GM12878 (cell line): Measurements from ENCODE around the gene PPP1R9B. TPM values are rescaled to one million over a fixed set of nuclear protein-coding genes. Genes with fewer than 3 reads are reported as not detected.

Experiments
- ATAC-seq: fragments of 200-7000 bp; cut with Tn5 transposase; 3 replicates; pipeline ENCODE4 v1.9.1; 2020; ENCODE audit warnings: mild to moderate bottlenecking, moderate library complexity
- BruUV-seq: library from RNA; stranded (reverse); fragments of 400-500 nt; replicated peaks from 2 replicates; lab custom pipeline; 2021; lab: Mats Ljungman, UMichigan
- CTCF ChIA-PET: fragments of 300-600 bp; sonication (Branson Sonifier 250); formaldehyde crosslinking; extraction: SDS; loops from one replicate; lab custom pipeline; 2021; ENCODE audit warnings: inconsistent platforms; lab: Yijun Ruan, JAX
- POLR2A ChIA-PET: fragments of 350-600 bp; formaldehyde crosslinking; extraction: SDS; loops from one replicate; lab custom pipeline; 2021; ENCODE audit warnings: inconsistent platforms; lab: Charles Lee
- RAD21 ChIA-PET: fragments of 300-600 bp; sonication (Branson Sonifier 250); formaldehyde crosslinking; loops from one replicate; lab custom pipeline; 2023; ENCODE audit warnings: antibody characterized with exemption; ENCODE audit not compliant: unreplicated experiment; lab: Charles Lee
- SMC1A ChIA-PET: fragments of 300-600 bp; sonication (Branson Sonifier 250); formaldehyde crosslinking; loops from one replicate; lab custom pipeline; 2023; ENCODE audit not compliant: unreplicated experiment, uncharacterized antibody; lab: Charles Lee
- DNase-seq: peaks from one replicate; pipeline ENCODE4 v3.0.0-alpha.2; 2011; ENCODE audit warnings: low read depth, low spot score
- FAIRE-seq: peaks from 3 replicates; lab custom pipeline; 2011; peaks lifted over from hg19 to GRCh38; lab: Jason Lieb, UNC
- H2AFZ ChIP-seq: 2 replicates; pipeline ENCODE4 v1.6.0; 2011; ENCODE audit warnings: low read depth, low read length, control low read depth; ENCODE audit not compliant: control insufficient read depth
- H3K27ac ChIP-seq: 2 replicates; pipeline ENCODE4 v1.5.1; 2011; ENCODE audit warnings: control low read depth; ENCODE audit not compliant: control insufficient read depth, insufficient read depth
- H3K27me3 ChIP-seq, 2 experiments: replicated peaks in 1 of 2; 2 replicates each; pipeline versions ENCODE4 v1.6.0 to v1.6.1; 2011; ENCODE audit warnings: low read length in 1 of 2; ENCODE audit not compliant: control insufficient read depth in 2 of 2, insufficient read depth in 2 of 2
- H3K36me3 ChIP-seq, 2 experiments: 2 replicates each; pipeline ENCODE4 v1.5.1; 2011; ENCODE audit warnings: low read length in 1 of 2; ENCODE audit not compliant: control insufficient read depth in 2 of 2, insufficient read depth in 2 of 2
- H3K4me1 ChIP-seq: 2 replicates; pipeline ENCODE4 v1.6.1; 2011; ENCODE audit warnings: mild to moderate bottlenecking, low read length, moderate library complexity, mixed read lengths; ENCODE audit not compliant: control insufficient read depth, insufficient read depth
- H3K4me2 ChIP-seq: 2 replicates; pipeline ENCODE4 v1.6.0; 2011; ENCODE audit warnings: control low read depth; ENCODE audit not compliant: control insufficient read depth, insufficient read depth
- H3K4me3 ChIP-seq: fragments of 200-600 bp; sonication (generic); 2 replicates; pipeline ENCODE4 v1.5.1; 2016
- H3K79me2 ChIP-seq: 2 replicates; pipeline ENCODE4 v1.6.0; 2011; ENCODE audit warnings: low read length; ENCODE audit not compliant: control insufficient read depth, insufficient read depth
- H3K9ac ChIP-seq: 2 replicates; pipeline ENCODE4 v1.8.0; 2011; ENCODE audit warnings: low read length, control low read depth, mixed read lengths; ENCODE audit not compliant: control insufficient read depth, insufficient read depth
- H3K9me3 ChIP-seq: replicated peaks from 3 replicates; pipeline ENCODE4 v1.5.1; 2011; ENCODE audit warnings: mild to moderate bottlenecking, low read length; ENCODE audit not compliant: control insufficient read depth, insufficient read depth
- H4K20me1 ChIP-seq: 2 replicates; pipeline ENCODE4 v1.6.0; 2011; ENCODE audit not compliant: control insufficient read depth, insufficient read depth
- ATF3 ChIP-seq: IDR thresholded peaks from 2 replicates; pipeline ENCODE4 v1.6.1; 2011; ENCODE audit warnings: low read depth, mild to moderate bottlenecking, low read length, moderate library complexity, borderline replicate concordance; ENCODE audit errors: extremely low read depth
- CEBPZ ChIP-seq: fragments of 150-350 bp; IDR thresholded peaks from 2 replicates; pipeline ENCODE4 v1.6.1; 2016; ENCODE audit warnings: low read depth, low read length
- CHD1 ChIP-seq: IDR thresholded peaks from 2 replicates; pipeline ENCODE4 v1.6.1; 2012; ENCODE audit warnings: low read depth, low read length, improper control_type of control experiment
- CREB1 ChIP-seq: IDR thresholded peaks from 2 replicates; pipeline ENCODE4 v1.6.1; 2012; ENCODE audit warnings: low read depth, mild to moderate bottlenecking, inconsistent platforms
- ESRRA ChIP-seq: IDR thresholded peaks from 2 replicates; pipeline ENCODE4 v1.6.1; 2012; ENCODE audit warnings: mild to moderate bottlenecking, low read length, improper control_type of control experiment
- HCFC1 ChIP-seq: fragments of 150-350 bp; IDR thresholded peaks from 2 replicates; pipeline ENCODE4 v1.6.1; 2014; ENCODE audit warnings: low read length
- HDAC6 ChIP-seq: fragments of 200-600 bp; sonication (generic); IDR thresholded peaks from one replicate; pipeline ENCODE4 v1.8.0; 2017; ENCODE audit warnings: antibody characterized with exemption; ENCODE audit not compliant: unreplicated experiment
- IKZF1 ChIP-seq: fragments of 450-650 bp; conservative IDR thresholded peaks from 2 replicates; pipeline ENCODE4 v1.6.1; 2017; ENCODE audit warnings: antibody characterized with exemption, mild to moderate bottlenecking
- KDM1A ChIP-seq: fragments of 200-600 bp; sonication (generic); IDR thresholded peaks from 2 replicates; pipeline ENCODE4 v1.6.1; 2016; ENCODE audit warnings: borderline replicate concordance
- NFIC ChIP-seq: IDR thresholded peaks from 2 replicates; pipeline ENCODE4 v1.6.1; 2012; ENCODE audit warnings: low read depth, mild to moderate bottlenecking, inconsistent platforms, low read length, moderate library complexity
- NFYA ChIP-seq: IDR thresholded peaks from 2 replicates; pipeline ENCODE4 v1.6.1; 2011; ENCODE audit warnings: low read depth, mild to moderate bottlenecking, low read length, improper control_type of control experiment, borderline replicate concordance
- RELA ChIP-seq: fragments of 450-650 bp; IDR thresholded peaks from 2 replicates; pipeline ENCODE4 v1.8.0; 2014; ENCODE audit warnings: borderline replicate concordance; ENCODE audit not compliant: partially characterized antibody
- SIN3A ChIP-seq: IDR thresholded peaks from 2 replicates; pipeline ENCODE4 v1.6.1; 2012; ENCODE audit warnings: low read depth, low read length, improper control_type of control experiment
- SKIL ChIP-seq: fragments of 450-650 bp; IDR thresholded peaks from 2 replicates; pipeline ENCODE4 v1.6.1; 2017; ENCODE audit warnings: mild to moderate bottlenecking, low read depth, inconsistent platforms; ENCODE audit not compliant: poor library complexity, severe bottlenecking
- STAT1 ChIP-seq: fragments of 450-650 bp; conservative IDR thresholded peaks from 2 replicates; pipeline ENCODE4 v1.6.1; 2014; ENCODE audit warnings: antibody characterized with exemption, mild to moderate bottlenecking
- ZBTB33 ChIP-seq: fragments of 450-650 bp; IDR thresholded peaks from 2 replicates; pipeline ENCODE4 v1.6.1; 2017; ENCODE audit warnings: mild to moderate bottlenecking
- ZNF207 ChIP-seq: fragments of 450-650 bp; IDR thresholded peaks from 2 replicates; pipeline ENCODE4 v1.6.1; 2014; ENCODE audit warnings: antibody characterized with exemption, mild to moderate bottlenecking, borderline replicate concordance
- ZZZ3 ChIP-seq: IDR thresholded peaks from 2 replicates; pipeline ENCODE4 v1.6.1; 2011; ENCODE audit warnings: low read depth; ENCODE audit not compliant: control insufficient read depth, insufficient read length
- whole genome bisulfite sequencing: methylation state at CpG from one replicate; pipeline ENCODE4 v1.1.6; 2016; ENCODE audit warnings: low lambda C conversion rate; ENCODE audit not compliant: insufficient replicate concordance, insufficient coverage; ENCODE audit errors: missing lambda C conversion rate; 5-methylcytosine and 5-hydroxymethylcytosine counted together
- in situ Hi-C: fragments of 300-500 bp; cut with MboI; formaldehyde crosslinking; loops from 9 replicates; pipeline ENCODE4 v1.14.3; 2018; ENCODE audit warnings: mixed read lengths
- intact Hi-C: fragments of 100-400 bp; cut with micrococcal nuclease; formaldehyde crosslinking; loops from one replicate; pipeline ENCODE4 v1.14.2; 2022; ENCODE audit not compliant: unreplicated experiment
- polyA plus RNA-seq, 11 experiments: library from polyadenylated mRNA; depleted of rRNA in 4 of 11; unstranded in 6 of 11; stranded (reverse) in 5 of 11; fragments of >200 nt; fragmentation: Nextera tagmentation in 4 of 11; fragmentation: Illumina TruSeq in 1 of 11; extraction: Ambion mirVana in 4 of 11; extraction: Trizol in 1 of 11; gene quantifications; 1 replicate in 1 of 11; 2 replicates in 10 of 11; pipeline versions ENCODE4 v1.2.1 to v1.2.3, GENCODE V29; 2011 to 2016; ENCODE audit warnings: inconsistent platforms in 2 of 11, missing spikeins in 2 of 11, low read depth in 1 of 11
- total RNA-seq, 4 experiments: library from RNA; depleted of rRNA in 3 of 4; stranded (reverse); fragments of >200 nt in 3 of 4; fragmentation: Illumina TruSeq in 1 of 4; extraction: Trizol in 1 of 4; gene quantifications; 2 replicates each; pipeline versions ENCODE4 v1.2.1 to v1.2.3, GENCODE V29; 2013 to 2021

Gene PPP1R9B
- total and polyA plus RNA-seq, 10 of the 15 experiments (the other 5 are each of a cell fraction or from before 2014, with no cell fraction given) = 0.20 to 107 (median 37.5) TPM

- Histone ChIP-seq H3K27me3 (no peaks in the 10 kb centered on the region), H3K9ac (no peak overlapping the region), H3K4me1 (peaks cover 17% of the 10 kb centered on the region), H3K79me2 (no peaks in the 10 kb centered on the region), H3K4me3 (no peak overlapping the region), H4K20me1 (no peaks in the 10 kb centered on the region), H3K4me2 (no peak overlapping the region), H2AFZ (no peak overlapping the region), H3K27ac (no peak overlapping the region), H3K36me3 (no peaks in the 10 kb centered on the region), H3K9me3 (no peaks in the 10 kb centered on the region)
- no TSS peak for BruUV-seq
- no peak for TF ChIP-seq NFIC
- TF ChIP-seq STAT1 = no peak
- no peak for TF ChIP-seq KDM1A
- TF ChIP-seq ZBTB33 = no peak
- no peak for TF ChIP-seq RELA
- TF ChIP-seq CHD1 = no peak
- TF ChIP-seq CREB1 = no peak
- no peak for TF ChIP-seq ZZZ3
- no peak for TF ChIP-seq HDAC6
- no peak for TF ChIP-seq CEBPZ
- TF ChIP-seq ATF3 = no peak
- TF ChIP-seq ZNF207 = no peak
- no peak for TF ChIP-seq ESRRA
- TF ChIP-seq SKIL = no peak
- TF ChIP-seq IKZF1 = no peak
- no peak for TF ChIP-seq HCFC1
- TF ChIP-seq SIN3A = no peak
- no peak for TF ChIP-seq NFYA
- no peak for DNase-seq
- no peak for FAIRE-seq
- intact Hi-C loops = loop anchor here (5.0 kb wide), 1 partner anchor 49 kb away; no protein-coding TSS in a partner anchor
- ChIA-PET POLR2A (no interaction called here), SMC1A (interaction anchor here (1.0 kb wide), 1 partner anchor 98 kb away, joined by 3 read pairs; no protein-coding TSS in a partner anchor), RAD21 (no interaction called here), CTCF (interaction anchor here (1.2 to 3.4 kb wide), 4 partner anchors 11 to 80 kb away, joined by 3 to 13 read pairs (median 5); no protein-coding TSS in a partner anchor)
- in situ Hi-C loops = no loop called here
- no peak for ATAC-seq
- WGBS = 62% methylated on average over 4 of the region's 4 CpGs
Measured at GRCh38 chr17:50098583-50098982, 51.9 kb downstream of the PPP1R9B start.
